ENCODE measurements around the gene ALG8.

ALG8 gene

GRCh38 chr11:78082146-78082545, 57.3 kb downstream of the ALG8 start:
- H2BK5ac ChIP-seq (ENCODE audit: low read depth, low read length, poor library complexity, severe bottlenecking) = no peak overlapping the region
- H3K36me3 ChIP-seq (ENCODE audit: control insufficient read depth in 1 of 2, insufficient read depth in 2 of 2, low read depth in 1 of 2, low read length in 2 of 2) = peaks cover 0 to 2% of the 10 kb centered on the region in 2 experiments

GRCh38 chr11:78081583-78081982, 57.8 kb downstream of the ALG8 start:
- H3K9ac ChIP-seq (ENCODE audit: low read length) = no peak overlapping the region
- H3K4ac ChIP-seq (ENCODE audit: low read depth in 1 of 2, low read length in 2 of 2) = no peak overlapping the region
- no peak overlapping the region for H4K91ac ChIP-seq (ENCODE audit: low read length)
- H2BK120ac ChIP-seq (ENCODE audit: low read depth, low read length) = no peak overlapping the region
- H2AFZ ChIP-seq (ENCODE audit: low read depth, low read length) = no peak overlapping the region
- H3K9me3 ChIP-seq (ENCODE audit: control insufficient read depth, low read length) = no peaks in the 10 kb centered on the region
- H3K4me2 ChIP-seq (ENCODE audit: low read length, poor library complexity, severe bottlenecking) = no peak overlapping the region
- no peak overlapping the region for H3K18ac ChIP-seq (ENCODE audit: low read depth in 1 of 2, low read length in 2 of 2)
- peaks cover 2 to 3% of the 10 kb centered on the region in 2 experiments for H3K36me3 ChIP-seq (ENCODE audit: control insufficient read depth in 1 of 2, insufficient read depth in 2 of 2, low read depth in 1 of 2, low read length in 2 of 2)
- H2AK5ac ChIP-seq (ENCODE audit: low read length, severe bottlenecking) = no peak overlapping the region
- WGBS = 93% methylated on average over 6 of the region's 6 CpGs
- DNase-seq = no peak
- H3K4me1 ChIP-seq (ENCODE audit: control insufficient read depth, insufficient read depth, low read depth, low read length) = peaks cover 11% of the 10 kb centered on the region
- no peak overlapping the region for H2BK5ac ChIP-seq (ENCODE audit: low read depth, low read length, poor library complexity, severe bottlenecking)
- no peak overlapping the region for H3K14ac ChIP-seq (ENCODE audit: low read length in 2 of 2)
- no peak overlapping the region for H3K23ac ChIP-seq (ENCODE audit: low read length in 2 of 2)
- H2BK12ac ChIP-seq (ENCODE audit: low read length in 2 of 2) = no peak overlapping the region
- H2BK15ac ChIP-seq (ENCODE audit: low read depth, poor library complexity, severe bottlenecking) = no peak overlapping the region
- H4K8ac ChIP-seq (ENCODE audit: low read length) = no peak overlapping the region
- no peaks in the 10 kb centered on the region for H3K79me1 ChIP-seq (replicated peaks; ENCODE audit: low read length, poor library complexity, severe bottlenecking)
- H3K27me3 ChIP-seq (ENCODE audit: control insufficient read depth in 1 of 2, insufficient read depth in 1 of 2, low read length in 2 of 2) = no peaks in the 10 kb centered on the region
- H3K27ac ChIP-seq (ENCODE audit: low read length, poor library complexity, severe bottlenecking) = no peak overlapping the region
- H3K4me3 ChIP-seq (ENCODE audit: insufficient read depth in 1 of 2, low read depth in 1 of 2, low read length in 2 of 2) = no peak overlapping the region

More at GRCh38 chr11:78082146-78082545, 57.3 kb downstream of the ALG8 start:
- H3K79me1 ChIP-seq (replicated peaks; ENCODE audit: low read length, poor library complexity, severe bottlenecking) = no peaks in the 10 kb centered on the region
- H3K4me1 ChIP-seq (ENCODE audit: control insufficient read depth, insufficient read depth, low read depth, low read length) = peaks cover 11% of the 10 kb centered on the region
- H2AFZ ChIP-seq (ENCODE audit: low read depth, low read length) = no peak overlapping the region
- no peak overlapping the region for H3K4me3 ChIP-seq (ENCODE audit: insufficient read depth in 1 of 2, low read depth in 1 of 2, low read length in 2 of 2)
- no peak for DNase-seq
- no peak overlapping the region for H3K23ac ChIP-seq (ENCODE audit: low read length in 2 of 2)
- WGBS = 93% methylated on average over 8 of the region's 8 CpGs
- H2AK5ac ChIP-seq (ENCODE audit: low read length, severe bottlenecking) = no peak overlapping the region
- no peaks in the 10 kb centered on the region for H3K9me3 ChIP-seq (ENCODE audit: control insufficient read depth, low read length)
- no peak overlapping the region for H2BK15ac ChIP-seq (ENCODE audit: low read depth, poor library complexity, severe bottlenecking)
- no peak overlapping the region for H2BK120ac ChIP-seq (ENCODE audit: low read depth, low read length)
- no peak overlapping the region for H3K27ac ChIP-seq (ENCODE audit: low read length, poor library complexity, severe bottlenecking)
- H3K4ac ChIP-seq (ENCODE audit: low read depth in 1 of 2, low read length in 2 of 2) = no peak overlapping the region
- H2BK12ac ChIP-seq (ENCODE audit: low read length in 2 of 2) = no peak overlapping the region
- no peak overlapping the region for H4K91ac ChIP-seq (ENCODE audit: low read length)
- no peaks in the 10 kb centered on the region for H3K27me3 ChIP-seq (ENCODE audit: control insufficient read depth in 1 of 2, insufficient read depth in 1 of 2, low read length in 2 of 2)
- no peak overlapping the region for H3K18ac ChIP-seq (ENCODE audit: low read depth in 1 of 2, low read length in 2 of 2)
- no peak overlapping the region for H4K8ac ChIP-seq (ENCODE audit: low read length)
- H3K4me2 ChIP-seq (ENCODE audit: low read length, poor library complexity, severe bottlenecking) = no peak overlapping the region
- H3K14ac ChIP-seq (ENCODE audit: low read length in 2 of 2) = no peak overlapping the region
- H3K9ac ChIP-seq (ENCODE audit: low read length) = no peak overlapping the region

- Histone ChIP-seq H3K9ac (ENCODE audit: low read length) (no peak overlapping the region), H3K27me3 (ENCODE audit: control insufficient read depth in 1 of 2, insufficient read depth in 1 of 2, low read length in 2 of 2) (no peaks in the 10 kb centered on the region), H3K18ac (ENCODE audit: low read depth in 1 of 2, low read length in 2 of 2) (no peak overlapping the region), H3K9me3 (ENCODE audit: control insufficient read depth, low read length) (no peaks in the 10 kb centered on the region), H3K27ac (ENCODE audit: low read length, poor library complexity, severe bottlenecking) (no peak overlapping the region), H3K4ac (ENCODE audit: low read depth in 1 of 2, low read length in 2 of 2) (no peak overlapping the region), H2AK5ac (ENCODE audit: low read length, severe bottlenecking) (no peak overlapping the region), H2BK120ac (ENCODE audit: low read depth, low read length) (no peak overlapping the region), H2AFZ (ENCODE audit: low read depth, low read length) (no peak overlapping the region), H3K36me3 (ENCODE audit: control insufficient read depth in 1 of 2, insufficient read depth in 2 of 2, low read depth in 1 of 2, low read length in 2 of 2) (peaks cover 2 to 3% of the 10 kb centered on the region in 2 experiments), H4K91ac (ENCODE audit: low read length) (no peak overlapping the region), H2BK5ac (ENCODE audit: low read depth, low read length, poor library complexity, severe bottlenecking) (no peak overlapping the region), H3K14ac (ENCODE audit: low read length in 2 of 2) (no peak overlapping the region), H2BK15ac (ENCODE audit: low read depth, poor library complexity, severe bottlenecking) (no peak overlapping the region), H3K4me1 (ENCODE audit: control insufficient read depth, insufficient read depth, low read depth, low read length) (peaks cover 11% of the 10 kb centered on the region), H3K79me1 (replicated peaks; ENCODE audit: low read length, poor library complexity, severe bottlenecking) (no peaks in the 10 kb centered on the region), H2BK12ac (ENCODE audit: low read length in 2 of 2) (no peak overlapping the region), H3K23ac (ENCODE audit: low read length in 2 of 2) (no peak overlapping the region), H3K4me2 (ENCODE audit: low read length, poor library complexity, severe bottlenecking) (no peak overlapping the region), H3K4me3 (ENCODE audit: insufficient read depth in 1 of 2, low read depth in 1 of 2, low read length in 2 of 2) (no peak overlapping the region), H4K8ac (ENCODE audit: low read length) (peak overlapping the region; percentile 68)
- 90% methylated on average over 11 of the region's 11 CpGs for WGBS
- peak; percentile 69 for DNase-seq
These were observed 58.5 kb downstream of the ALG8 start for GRCh38 chr11:78080818-78081495.

- Histone ChIP-seq H3K36me3 (ENCODE audit: control insufficient read depth in 1 of 2, insufficient read depth in 2 of 2, low read depth in 1 of 2, low read length in 2 of 2) (peaks cover 2 to 3% of the 10 kb centered on the region in 2 experiments), H2AK5ac (ENCODE audit: low read length, severe bottlenecking) (no peak overlapping the region), H3K18ac (ENCODE audit: low read depth in 1 of 2, low read length in 2 of 2) (peak overlapping the region; percentile 66 to 82), H3K9ac (ENCODE audit: low read length) (peak overlapping the region; percentile 96), H2BK120ac (ENCODE audit: low read depth, low read length) (no peak overlapping the region), H3K4ac (ENCODE audit: low read depth in 1 of 2, low read length in 2 of 2) (peak overlapping the region in 1 of 2 experiments; percentile 82), H4K8ac (ENCODE audit: low read length) (peak overlapping the region; percentile 91), H4K91ac (ENCODE audit: low read length) (peak overlapping the region; percentile 31), H3K4me2 (ENCODE audit: low read length, poor library complexity, severe bottlenecking) (peak overlapping the region; percentile 77), H3K4me1 (ENCODE audit: control insufficient read depth, insufficient read depth, low read depth, low read length) (peaks cover 11% of the 10 kb centered on the region), H3K79me1 (replicated peaks; ENCODE audit: low read length, poor library complexity, severe bottlenecking) (no peaks in the 10 kb centered on the region), H3K4me3 (ENCODE audit: insufficient read depth in 1 of 2, low read depth in 1 of 2, low read length in 2 of 2) (peak overlapping the region; percentile 92 to 93), H2BK5ac (ENCODE audit: low read depth, low read length, poor library complexity, severe bottlenecking) (no peak overlapping the region), H2AFZ (ENCODE audit: low read depth, low read length) (peak overlapping the region; percentile 74), H3K27me3 (ENCODE audit: control insufficient read depth in 1 of 2, insufficient read depth in 1 of 2, low read length in 2 of 2) (no peaks in the 10 kb centered on the region), H2BK12ac (ENCODE audit: low read length in 2 of 2) (no peak overlapping the region), H3K9me3 (ENCODE audit: control insufficient read depth, low read length) (no peaks in the 10 kb centered on the region), H3K27ac (ENCODE audit: low read length, poor library complexity, severe bottlenecking) (peak overlapping the region; percentile 92), H2BK15ac (ENCODE audit: low read depth, poor library complexity, severe bottlenecking) (no peak overlapping the region), H3K14ac (ENCODE audit: low read length in 2 of 2) (peak overlapping the region in 1 of 2 experiments; percentile 41), H3K23ac (ENCODE audit: low read length in 2 of 2) (no peak overlapping the region)
- DNase-seq = no peak
- WGBS = 75% methylated on average over 23 of the region's 23 CpGs
These were observed 59.2 kb downstream of the ALG8 start for GRCh38 chr11:78080084-78080817.

All from mesenchymal stem cell (in vitro differentiated cells and primary cell).